NOMO-1 (cell line): ENCODE data around the gene KCTD14.
A peak's percentile ranks its signal among the peaks of the same experiment; 100 is the strongest.
"Not testable (repeated sequence)": the region's sequence is repeated elsewhere in the genome, so short reads cannot be mapped to it uniquely, and the experiment has no call there.

Source experiments
- DNase-seq, 2 experiments: peaks; one replicate each; lab custom pipeline; 2025; ENCODE audit not compliant: unreplicated experiment in 2 of 2; lab: John Stamatoyannopoulos, UW

Gene KCTD14, protein sequence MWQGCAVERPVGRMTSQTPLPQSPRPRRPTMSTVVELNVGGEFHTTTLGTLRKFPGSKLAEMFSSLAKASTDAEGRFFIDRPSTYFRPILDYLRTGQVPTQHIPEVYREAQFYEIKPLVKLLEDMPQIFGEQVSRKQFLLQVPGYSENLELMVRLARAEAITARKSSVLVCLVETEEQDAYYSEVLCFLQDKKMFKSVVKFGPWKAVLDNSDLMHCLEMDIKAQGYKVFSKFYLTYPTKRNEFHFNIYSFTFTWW

DNA sequence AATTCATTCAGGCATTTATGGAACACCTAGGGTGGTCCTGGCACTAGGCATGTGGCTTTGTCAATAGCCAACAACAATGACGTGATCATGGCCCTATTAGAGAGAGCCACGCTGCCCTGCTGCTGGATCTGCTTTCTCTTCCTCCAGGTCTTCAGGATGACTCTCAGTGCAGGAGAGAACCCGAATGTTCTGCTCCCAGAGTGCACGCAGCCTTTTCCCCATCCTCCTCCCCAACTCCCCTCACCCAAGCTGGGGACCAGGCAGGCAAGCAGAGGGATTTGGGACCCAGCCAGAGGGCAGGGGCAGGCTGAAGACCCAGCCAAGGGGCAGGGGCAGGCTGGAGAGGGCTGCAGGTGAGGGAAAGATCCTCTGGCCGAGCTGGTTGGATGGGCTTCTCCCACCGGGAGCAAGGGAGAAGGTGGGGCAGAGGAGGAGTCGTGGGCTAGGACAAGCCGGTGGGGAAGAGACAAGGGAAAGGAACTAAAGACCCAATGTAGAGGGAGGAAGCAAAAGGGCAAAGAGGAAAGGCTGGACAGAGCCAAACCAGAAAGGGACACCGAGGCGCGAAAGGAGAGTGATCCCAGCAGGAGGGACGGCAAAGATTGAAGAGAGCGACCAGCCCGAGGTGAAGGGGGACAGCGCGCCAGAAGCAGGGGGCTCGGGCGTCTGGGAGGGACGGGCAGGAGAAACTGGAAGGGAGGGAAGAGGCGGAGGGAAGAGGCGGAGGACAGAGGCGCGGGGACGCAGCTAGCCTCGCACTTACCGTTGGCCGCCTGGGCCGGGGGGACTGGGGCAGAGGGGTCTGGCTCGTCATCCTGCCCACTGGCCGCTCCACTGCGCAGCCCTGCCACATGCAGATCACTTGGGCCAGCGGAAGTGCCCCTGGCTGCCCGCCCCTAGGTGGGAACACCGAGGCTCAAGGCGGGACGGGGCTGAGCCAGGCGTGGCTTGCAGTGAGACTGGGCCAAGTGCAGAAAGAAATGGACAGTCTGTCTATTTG, at the start of gene KCTD14:
Gene KCTD14, minus strand, starts transcription at position 880 of the 1,000 bp plus-strand sequence. Its CDS starts 27 bp downstream, at position 853.
- no peak for DNase-seq

DNA sequence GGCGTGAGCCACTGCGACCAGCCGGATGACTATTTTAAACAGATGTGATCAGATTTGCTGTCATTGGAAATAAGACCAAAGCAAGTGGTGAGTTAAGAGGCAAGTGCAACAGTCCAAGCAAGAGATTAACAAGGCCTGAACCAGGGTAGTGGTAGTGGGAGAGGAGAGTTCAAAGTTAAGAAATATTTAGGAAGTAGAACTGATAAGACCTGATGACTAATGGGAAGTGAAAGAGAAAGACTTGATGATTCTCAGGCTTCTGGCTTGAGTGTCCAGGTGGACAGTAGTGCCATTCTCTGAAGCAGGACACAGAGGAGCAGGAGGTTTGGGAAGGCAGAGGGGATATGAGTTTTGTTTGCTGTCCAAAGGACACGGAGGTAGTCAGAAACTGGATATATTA, 49.4 kb upstream of the KCTD14 start:
- DNase-seq: no peak

DNA sequence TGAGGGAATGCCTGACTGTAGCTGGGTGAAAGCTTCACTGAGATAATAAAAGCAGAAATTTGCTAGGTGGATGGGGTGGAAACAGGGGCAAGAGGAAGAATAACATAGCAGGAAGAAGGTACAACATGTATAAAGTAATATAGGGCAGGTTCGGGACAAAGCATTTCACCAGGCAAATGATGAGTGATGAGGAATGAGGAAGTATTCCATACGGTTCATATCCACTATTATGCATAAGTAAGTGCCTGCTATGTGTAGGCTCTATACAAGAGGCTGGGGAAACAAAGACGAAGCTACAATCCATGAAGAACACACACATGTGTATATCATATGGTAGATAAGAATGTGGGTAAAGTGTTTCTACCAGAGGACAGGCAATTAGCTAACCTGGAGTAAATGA, 48.6 kb upstream of the KCTD14 start:
- no peak for DNase-seq

DNA sequence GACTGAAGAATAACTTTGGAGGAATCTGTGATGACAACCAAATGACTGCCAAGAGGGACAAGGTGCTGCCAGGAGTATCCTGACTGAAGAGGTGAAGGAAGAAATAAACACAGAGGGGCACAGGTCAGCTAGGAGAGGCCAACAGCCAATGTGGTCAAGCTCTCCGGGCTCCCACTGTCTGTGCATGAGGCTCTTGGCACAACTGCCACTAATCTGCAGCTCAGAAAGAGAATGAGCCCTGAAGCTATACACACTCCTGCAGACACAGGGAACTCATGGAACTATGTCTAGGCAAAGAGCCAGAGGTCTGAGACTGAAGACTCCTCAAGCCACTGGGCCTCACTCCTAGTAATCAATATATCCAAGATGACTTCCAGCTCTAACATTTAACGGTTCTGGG, 47.5 kb upstream of the KCTD14 start:
- DNase-seq: no peak

DNA sequence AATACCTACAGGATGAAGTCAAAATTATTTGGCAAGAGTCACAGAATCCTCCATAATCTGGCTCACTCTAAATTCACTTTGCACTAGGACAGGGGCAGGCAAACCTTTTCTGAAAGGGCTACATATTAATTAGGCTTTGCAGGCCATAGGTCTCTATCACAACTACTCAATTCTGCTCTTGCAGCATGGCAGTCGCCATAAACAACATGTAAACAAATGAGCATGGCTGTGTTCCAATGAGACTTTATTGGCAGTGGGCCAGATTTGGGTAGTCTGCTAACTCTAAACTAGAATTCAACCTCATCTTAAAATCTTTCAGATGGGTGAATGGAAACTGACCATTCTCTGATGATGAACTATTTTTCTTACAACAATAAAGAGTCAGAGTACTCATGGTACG, 46.4 kb upstream of the KCTD14 start:
- DNase-seq: no peak

DNA sequence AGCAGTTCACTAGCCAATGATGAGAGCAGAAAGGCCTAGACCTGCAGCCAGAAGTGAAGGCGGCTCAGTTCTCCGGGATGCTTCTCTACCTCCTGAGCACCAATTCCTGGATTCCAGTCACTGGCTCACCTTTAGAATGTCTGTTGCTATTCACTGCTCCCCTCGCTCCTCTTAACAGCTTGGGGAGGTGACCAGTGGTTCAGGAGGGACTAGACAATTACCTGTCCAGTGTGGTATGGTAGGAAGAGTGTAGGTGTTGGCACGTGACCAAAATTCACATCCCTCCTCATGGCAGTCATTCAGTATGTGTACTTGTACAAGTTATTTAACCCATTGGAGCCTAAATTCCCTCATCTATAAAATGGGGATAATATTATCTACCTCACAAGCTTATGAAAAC, 44.6 kb upstream of the KCTD14 start:
- no peak for DNase-seq

DNA sequence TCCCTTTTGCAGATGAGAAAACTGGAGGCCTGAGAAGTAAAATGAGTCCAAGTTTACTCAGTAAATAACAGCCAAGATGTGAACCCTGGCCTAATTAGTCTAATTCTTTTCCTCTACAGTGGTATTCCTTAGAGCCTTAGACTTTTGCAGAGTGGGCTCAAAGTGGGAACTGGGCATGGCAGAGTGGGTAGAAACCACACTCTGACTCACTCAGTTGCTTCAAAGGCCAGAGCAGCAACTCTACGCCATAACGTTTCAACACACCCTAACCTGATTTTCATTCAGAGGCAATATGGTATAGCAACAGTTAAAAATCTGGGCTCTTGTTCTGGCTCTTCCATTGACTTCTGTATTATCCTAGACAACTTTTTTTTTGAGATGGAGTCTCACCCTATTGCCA, 43.4 kb upstream of the KCTD14 start:
- DNase-seq: peak in 1 of 2 experiments; percentile 27

DNA sequence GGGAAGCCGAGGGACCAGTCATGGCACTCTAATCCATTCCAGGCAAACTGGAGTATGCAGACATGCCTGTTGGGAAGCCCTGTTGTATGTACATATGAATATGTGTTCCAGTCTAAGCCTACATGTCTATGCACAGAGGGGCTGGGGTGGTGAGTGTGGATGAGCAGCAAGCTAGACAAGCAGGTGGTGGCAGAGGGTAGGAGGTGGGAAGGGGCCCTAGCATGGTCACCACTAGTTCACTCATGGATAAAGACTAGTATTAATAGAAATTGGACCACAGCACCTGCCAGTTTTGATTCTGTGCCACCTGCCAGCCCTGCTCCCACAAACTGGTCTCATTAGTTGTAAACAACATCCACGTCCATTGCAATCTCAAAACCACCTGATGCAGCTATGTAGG, 42.1 kb upstream of the KCTD14 start:
- no peak for DNase-seq

DNA sequence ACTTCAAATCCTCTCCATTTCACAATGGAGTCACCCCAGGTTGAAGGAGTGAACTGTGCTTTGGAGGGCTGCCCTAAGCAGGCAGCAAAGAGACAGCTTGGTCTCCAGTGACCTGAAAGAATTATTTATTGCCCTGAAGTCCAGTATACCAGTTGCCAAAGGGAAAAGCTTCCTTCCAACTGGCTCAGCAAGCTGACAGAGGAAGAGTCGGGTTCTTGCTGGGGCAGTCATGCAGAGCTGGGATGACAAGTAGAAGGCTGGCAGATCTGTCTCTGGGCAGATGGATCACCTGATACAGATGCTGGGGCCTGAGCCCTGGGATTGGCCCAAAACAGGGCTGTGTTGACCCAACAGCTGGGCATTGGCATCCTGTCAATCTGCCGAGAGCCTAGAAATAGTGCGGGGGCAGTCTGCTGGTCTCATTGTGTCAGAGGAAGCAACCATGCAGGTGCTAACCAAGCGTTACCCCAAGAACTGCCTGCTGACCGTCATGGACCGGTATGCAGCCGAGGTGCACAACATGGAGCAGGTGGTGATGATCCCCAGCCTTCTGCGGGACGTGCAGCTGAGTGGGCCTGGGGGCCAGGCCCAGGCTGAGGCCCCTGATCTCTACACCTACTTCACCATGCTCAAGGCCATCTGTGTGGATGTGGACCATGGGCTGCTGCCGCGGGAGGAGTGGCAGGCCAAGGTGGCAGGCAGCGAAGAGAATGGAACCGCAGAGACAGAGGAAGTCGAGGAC, 40.5 kb upstream of the KCTD14 start, which contains the start of gene THRSP:
Gene THRSP, plus strand, starts transcription at position 422 of the 742 bp plus-strand sequence. Its CDS starts 21 bp downstream, at position 443.
- DNase-seq: no peak

DNA sequence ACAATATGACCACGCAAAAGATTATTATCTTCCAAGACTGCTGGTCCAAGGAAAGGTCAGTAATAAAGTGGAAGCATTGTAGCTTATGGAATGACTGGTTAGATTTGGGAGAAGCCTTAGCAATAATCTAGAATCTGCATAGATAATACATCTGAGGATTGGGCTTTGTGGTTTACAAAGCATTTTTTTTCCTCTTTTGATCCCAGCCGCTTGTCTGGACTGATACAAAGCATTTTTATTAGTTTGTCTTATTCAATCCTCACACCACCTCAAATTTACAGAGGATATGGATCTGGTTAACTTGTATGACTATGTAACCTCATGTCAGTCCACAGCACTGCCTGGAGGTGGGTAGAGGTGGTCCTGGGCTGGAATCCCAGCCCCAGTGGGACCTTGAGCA, 39.6 kb upstream of the KCTD14 start:
- DNase-seq: no peak

DNA sequence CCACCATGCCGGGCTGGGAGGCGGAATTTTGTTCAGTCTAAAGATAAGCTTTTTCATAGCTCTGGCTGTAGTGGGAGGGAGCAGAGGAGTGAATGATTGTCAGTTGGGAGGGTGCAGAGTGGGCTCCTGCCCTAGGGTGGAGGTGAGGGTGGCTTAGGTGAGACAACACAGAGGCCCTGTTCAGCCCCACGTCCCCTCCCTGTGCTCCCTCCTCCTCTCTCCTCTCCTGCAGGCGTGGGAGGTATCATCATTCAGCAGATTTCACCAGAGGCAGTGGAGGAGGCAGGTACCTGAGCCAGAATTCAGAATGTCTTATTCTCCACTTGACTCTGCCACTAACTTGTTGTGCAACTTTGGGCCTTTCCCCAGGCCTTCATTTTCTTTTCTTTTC, 38.8 kb upstream of the KCTD14 start:
- no peak for DNase-seq

DNA sequence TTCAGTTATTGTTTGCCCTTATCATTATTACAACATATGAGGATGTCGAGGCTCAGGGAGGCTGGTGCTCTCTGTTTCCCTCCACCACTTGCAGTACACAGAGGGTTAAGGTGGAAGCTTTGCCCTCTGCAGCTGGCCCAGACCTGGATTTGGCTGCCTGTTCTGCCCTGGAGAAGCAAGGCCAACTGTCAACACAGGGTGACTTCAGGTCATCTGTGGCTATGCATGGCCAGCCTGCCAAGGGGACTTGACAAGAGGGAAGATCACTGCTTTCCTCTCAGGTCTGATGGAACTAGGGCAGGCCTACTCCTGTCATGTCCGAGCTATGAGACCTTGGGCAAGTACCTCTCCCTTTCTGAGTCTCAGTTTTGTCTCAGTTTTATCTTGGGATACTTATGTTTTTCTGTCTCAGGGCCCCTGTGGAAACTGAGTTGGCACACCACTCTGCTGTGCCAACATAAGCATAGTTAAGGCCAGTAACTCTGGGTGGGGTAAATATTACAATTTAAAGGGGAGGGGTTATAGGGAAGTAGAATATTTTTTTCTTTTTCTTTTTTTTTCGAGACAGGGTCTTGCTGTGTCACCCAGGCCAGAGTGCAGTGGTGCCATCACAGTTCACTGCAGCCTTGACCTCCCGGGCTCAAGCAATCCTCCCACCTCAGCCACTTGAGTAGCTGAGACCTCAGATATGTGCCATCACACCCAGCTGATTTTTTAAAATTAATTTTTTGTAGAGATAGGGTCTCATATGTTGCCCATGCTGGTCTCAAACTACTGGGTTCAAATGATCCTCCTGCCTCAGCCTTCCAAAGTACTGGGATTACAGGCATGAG, 38.2 kb upstream of the KCTD14 start:
- DNase-seq: no peak

DNA sequence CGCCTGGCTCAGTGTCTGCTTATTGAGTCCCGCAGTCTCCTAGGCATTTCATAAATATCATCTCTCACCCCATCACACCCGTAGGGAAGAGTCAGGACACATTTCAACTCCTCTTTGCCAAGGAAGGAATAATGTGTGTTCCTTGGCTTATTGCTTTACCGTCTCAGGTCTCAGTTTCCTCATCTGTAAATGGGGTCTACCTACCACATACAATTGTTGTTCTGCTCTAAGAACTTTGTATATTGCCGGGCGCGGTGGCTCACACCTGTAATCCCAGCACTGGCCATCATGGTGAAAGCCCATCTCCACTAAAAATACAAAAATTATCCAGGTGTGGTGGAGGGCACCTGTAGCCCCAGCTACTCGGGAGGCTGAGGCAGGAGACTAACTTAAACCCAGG, 37.5 kb upstream of the KCTD14 start:
- DNase-seq: no peak

DNA sequence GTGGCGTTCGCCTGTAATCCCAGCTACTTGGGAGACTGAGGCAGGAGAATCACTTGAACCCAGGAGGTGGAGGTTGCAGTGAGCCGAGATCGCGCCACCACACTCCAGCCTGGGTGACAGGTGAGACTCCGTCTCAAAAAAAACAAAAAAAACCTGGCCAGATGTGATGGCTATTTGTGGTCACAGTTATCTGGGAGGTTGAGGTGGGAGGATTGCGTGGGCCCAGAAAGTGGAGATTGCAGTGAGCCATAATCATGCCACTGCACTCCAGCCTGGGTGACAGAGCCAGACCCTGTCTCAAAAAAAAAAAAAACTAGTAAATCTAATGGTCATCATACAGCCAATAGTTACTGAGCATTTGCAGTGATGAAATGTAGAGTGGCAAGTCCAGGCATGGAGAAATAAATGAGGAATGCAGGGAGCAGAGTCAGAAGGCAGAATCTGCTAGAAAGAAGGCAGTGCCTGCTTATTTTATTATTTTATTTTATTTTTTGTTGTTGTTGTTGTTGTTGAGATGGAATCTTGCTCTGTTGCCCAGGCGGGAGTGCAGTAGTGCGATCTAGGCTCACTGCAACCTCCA, 36.8 kb upstream of the KCTD14 start:
- not testable (repeated sequence) for DNase-seq

DNA sequence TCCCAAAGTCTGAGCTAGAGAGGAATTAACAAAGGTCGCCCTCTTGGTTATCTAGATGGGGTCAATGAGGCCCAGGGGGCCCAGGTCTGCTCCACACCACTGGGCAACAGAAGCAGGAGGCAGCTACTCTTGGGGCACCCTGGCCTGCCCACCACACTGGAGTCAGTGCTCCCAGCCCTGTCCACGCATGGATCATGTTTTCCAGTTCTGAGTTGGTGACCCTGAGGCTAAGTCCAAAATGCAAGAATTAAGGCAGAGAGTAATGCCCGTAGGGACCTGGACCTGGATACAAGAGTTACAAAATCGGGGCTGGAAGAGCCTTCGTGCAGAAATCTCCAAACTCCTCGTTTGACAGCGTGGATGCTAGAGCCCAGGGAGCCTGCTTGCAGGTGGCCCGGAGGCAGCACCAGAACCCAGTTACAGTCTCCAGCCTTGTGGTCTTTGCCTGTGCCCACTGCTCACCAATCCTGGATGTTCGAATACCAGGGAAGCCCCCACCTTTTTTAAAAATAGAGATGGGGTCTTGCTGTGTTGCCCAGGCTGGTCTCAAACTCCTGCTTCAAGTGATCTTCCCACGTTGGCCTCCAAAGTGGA, 34.5 kb upstream of the KCTD14 start:
- no peak for DNase-seq

DNA sequence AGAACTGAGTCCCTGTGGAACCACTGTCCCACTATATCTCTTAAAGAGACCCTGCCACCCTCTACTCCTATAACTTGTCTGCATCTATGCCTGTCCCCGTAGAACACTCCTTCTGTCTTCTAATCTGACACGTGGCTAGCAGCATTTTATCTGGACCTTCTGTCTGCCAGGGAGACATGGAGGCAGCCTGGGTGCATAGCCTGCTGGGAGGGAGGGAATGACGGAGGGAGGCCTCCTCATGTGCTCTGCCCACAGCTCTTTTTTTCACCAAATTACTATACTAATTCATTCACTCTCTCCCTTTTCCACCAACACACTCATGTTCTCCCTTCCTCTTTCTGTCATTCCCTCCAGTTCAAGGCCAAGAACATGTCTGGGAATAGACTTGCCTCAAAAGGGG, 33.0 kb upstream of the KCTD14 start:
- no peak for DNase-seq

DNA sequence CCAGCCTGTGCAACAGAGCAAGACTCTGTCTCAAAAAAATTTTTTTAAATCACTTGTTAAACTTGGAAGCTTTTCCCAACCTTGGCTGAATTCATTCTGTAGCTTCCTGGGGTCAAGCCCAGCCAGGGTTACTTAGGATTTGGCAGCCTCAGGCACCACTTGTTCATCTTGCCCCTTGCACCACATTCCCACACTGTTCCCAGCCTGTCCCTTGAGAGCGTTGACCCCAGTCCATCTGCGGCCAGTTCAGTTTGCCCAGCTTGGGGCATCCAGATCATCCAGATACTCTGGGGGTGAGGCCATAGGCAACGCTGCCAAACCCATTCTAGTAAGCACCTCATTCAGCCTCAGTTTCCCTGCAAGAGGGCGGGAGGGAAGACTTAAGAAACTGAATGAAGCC, 31.9 kb upstream of the KCTD14 start:
- no peak for DNase-seq

DNA sequence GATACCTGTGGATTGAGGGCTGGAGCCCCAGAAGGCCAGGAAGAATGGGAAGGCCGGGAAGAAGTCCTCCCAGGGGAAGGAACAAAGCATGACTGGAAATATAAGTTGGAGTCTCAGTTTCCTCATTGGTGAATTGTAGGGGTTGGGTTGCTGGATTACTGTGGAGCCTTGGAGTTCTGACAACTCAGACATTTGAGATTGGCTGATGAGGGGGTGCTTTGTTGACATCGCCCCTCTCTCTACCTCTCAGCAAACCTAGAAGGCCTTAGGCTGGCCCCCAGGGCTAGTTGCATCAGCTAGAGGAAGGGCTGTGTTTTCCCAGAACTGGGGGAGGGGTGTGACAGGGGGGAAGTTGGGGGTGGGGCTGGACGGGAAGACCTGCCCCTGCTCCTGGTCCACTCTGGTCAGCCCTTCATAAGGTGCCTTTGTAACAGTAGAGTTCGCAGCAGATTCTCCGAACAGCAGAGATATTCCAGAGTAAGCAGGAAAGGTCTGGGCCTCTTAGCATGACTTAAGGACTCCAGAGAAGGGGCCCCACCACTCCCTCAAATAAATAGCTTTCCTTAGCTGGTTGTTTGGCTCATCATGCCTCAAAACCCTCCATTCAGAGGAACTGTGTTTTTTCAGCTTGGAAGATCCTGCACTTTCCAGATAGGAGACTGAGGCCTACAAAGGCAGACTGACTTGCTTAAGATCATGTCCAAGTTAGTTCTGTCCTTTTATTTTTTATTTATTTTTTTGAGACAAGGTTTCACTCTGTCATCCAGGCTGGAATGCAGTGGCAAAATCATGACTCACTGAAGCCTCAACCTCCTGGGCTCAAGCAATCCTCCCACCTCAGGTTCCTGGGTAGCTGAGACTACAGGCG, 28.1 kb upstream of the KCTD14 start:
- DNase-seq: no peak

DNA sequence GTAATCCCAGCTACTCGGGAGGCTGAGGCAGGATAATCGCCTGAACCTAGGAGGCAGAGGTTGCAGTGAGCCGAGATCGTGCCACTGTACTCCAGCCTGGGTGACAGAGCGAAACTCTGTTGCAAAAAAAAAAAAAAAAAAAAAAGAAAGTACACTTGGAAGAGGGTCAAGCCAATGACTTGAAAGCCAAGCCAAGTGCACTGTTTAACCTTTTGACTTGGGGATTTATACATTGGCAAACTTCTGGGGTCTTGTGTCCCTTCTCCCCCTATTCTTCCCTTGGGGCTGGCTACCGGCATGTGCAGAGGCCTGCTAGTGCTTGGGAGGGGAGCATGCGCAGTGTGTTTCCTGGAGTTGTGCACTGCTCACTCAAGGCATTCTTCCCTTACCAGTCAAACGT, 26.3 kb upstream of the KCTD14 start:
- DNase-seq: no peak
